NCI-H2029 (cell line): ENCODE data around the gene ARHGAP40.

Experiments
- DNase-seq: peaks from one replicate; lab custom pipeline; 2025; lab: John Stamatoyannopoulos, UW

Gene ARHGAP40

DNA sequence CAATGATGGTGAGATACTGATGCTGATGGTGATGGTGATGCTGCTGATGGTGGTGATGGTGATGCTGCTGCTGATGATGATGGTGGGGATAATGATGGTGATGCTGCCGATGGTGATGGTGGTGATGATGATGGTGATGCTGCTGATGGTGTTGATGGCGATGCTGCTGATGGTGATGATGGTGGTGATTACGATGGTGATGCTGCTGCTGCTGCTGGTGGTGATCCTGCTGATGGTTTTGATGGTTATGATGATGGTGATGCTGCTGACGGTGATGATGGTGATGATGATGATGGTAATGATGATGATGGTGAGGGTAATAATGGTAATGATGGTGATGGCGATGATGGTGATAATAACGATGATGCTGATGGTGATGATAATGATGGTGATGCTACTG, 50.0 kb downstream of the ARHGAP40 start:
- DNase-seq: no peak

DNA sequence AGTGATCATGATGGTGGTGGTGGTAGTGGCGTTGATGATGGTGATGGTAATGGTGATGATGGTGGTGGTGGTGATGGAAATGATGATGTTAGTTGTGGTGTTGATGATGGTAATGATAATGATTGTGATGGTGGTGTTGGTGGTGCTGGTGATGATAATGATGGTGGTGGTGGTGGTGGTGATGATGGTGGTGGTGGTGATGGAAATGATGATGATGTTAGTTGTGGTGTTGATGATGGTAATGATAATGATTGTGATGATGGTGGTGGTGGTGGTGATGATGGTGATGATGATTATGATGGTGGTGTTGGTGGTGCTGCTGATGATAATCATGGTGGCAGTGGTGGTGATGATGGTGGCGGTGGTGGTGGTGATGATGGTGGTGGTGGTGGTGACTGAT, 51.4 kb downstream of the ARHGAP40 start:
- DNase-seq: no peak

DNA sequence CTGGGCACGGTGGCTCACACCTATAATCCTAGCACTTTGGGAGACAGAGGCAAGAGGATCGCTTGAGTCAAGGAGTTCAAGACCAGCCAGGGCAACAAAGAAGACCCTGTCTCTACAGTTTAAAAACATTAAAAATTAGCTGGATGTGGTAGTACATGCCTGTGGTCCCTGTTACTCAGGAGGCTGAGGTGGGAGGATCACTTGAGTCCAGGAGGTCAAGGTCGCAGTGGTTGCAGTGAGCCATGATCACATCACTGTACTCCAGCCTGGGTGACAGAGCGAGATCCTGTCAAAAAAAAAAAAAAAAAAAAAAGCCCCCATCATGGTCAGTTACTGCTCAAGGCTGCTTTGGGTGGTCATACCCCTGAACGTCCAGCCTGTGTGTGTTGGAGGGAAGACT, 55.8 kb downstream of the ARHGAP40 start:
- DNase-seq: no peak

DNA sequence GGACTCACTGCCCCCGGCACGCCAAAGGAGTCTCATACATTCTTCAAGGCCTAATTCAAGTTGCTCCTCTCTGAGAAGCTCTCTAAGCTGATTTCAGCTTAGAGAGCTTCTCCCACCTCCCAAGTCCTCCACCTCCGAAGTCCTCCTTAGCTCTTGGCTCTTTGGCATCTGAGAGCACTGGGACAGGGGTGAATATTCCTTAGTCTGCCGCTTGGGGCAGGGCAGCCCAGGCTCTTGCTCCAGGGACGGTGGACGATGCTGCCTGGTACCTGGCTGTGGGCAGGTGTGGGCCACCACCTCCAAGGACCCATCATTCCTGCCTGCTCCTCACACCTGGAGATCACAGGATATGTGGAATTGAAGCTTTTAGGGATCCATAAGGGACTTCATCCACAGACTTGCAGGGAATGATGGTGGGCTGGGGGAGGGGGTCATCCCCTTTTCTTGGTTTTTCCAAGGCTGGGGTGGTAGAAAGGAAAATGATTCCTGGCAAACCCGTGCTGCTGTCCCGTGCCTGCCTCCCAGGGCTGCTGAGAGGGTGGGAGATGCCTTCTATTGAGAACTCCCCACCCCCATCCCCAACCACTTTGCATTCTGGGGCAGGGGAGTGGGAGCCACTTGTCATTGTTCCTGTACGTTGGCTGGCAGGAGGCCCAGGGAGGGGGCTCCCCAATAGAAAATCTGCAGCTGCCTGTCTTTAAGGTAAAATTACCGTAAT, 57.4 kb downstream of the ARHGAP40 start:
- no peak for DNase-seq

DNA sequence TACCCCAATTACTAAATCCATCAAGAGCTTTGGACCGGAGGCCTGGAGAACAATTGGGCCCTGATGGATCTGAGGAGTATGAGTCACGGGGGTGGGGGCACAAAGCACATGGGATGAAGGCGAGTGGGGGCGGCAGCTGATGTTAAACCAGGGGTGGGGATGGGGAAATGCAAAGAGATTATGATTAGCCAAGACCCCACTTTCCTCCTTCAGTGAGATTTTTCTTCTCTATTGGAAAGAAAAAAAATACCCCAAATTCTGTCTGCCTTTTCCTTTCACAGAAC, 57.9 kb downstream of the ARHGAP40 start:
- DNase-seq: no peak

DNA sequence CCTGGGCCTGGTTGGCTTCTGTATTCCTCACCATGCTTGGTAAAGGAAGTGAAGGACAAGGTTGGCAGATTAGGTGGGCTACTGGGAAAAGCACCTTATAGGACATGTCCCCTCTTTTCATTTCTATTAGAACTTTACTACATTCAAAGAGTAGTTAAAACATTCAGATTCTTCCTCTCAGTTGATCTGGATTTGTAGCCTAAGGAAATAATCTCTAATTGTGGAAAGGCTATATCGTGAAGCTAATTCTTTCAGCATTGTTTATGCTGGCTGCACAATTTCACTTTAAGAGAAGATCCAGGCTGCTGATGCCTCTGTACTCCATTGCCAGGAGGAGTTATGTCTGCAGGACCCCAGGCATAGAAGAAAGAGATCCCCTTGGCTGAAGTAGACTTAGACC, 58.8 kb downstream of the ARHGAP40 start:
- DNase-seq: no peak

DNA sequence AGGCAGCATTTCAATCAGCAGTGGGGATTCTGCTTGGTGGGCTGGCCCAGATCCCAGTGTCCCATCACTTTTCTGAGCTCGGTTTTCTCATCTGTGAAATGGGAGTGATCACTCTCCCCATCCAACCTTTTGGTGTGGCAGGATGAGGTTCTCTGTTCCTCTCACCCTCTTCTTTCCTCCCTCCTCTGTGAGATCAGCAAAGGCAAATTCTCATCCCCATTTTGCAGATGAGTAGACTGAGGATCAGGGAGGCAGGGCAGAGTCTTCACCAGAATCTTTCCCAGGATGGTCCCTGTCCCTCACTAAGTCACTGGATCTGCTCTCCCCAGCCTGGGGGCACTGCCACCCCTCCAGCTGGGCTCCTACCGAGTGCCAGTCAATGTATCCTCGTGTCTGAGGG, 62.1 kb downstream of the ARHGAP40 start:
- DNase-seq: no peak

DNA sequence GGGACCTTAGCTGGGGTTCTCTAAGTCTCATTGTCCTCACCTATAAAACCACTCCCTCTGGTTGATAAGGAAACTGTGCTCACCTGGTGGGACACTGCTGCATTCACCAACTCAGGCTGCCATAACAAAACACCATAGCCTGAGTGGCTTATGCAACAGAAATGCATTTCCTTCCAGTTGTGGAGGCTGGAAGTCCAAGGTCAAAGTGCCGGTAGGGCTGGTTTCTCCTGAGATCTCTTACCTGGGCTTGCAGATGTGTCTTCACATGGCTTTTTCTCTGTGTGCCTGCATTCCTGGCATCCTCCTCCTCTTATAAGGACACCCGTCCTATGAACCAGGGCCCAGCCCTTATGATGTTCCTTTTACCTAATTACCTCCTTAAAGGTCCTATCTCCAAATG, 62.7 kb downstream of the ARHGAP40 start:
- no peak for DNase-seq

DNA sequence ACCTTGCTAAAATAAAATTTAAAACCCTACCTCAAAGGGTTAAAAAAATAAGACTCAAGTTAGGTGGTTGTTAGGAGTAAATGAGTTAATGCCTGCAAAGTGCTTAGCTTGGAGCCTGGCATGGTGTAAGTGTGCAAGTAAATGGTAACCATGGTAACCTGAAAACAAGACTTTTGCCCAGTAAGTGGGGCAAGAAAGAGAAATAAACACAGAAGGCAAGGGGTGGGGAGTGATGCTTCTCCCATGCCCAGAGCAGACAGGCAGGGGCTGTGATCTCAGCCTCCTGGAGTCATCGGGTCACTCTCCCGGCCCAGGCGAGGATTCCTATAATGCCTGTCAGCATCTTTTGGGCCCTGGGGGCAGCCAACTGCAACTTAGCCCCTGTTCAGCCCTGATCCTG, 63.5 kb downstream of the ARHGAP40 start:
- no peak for DNase-seq

DNA sequence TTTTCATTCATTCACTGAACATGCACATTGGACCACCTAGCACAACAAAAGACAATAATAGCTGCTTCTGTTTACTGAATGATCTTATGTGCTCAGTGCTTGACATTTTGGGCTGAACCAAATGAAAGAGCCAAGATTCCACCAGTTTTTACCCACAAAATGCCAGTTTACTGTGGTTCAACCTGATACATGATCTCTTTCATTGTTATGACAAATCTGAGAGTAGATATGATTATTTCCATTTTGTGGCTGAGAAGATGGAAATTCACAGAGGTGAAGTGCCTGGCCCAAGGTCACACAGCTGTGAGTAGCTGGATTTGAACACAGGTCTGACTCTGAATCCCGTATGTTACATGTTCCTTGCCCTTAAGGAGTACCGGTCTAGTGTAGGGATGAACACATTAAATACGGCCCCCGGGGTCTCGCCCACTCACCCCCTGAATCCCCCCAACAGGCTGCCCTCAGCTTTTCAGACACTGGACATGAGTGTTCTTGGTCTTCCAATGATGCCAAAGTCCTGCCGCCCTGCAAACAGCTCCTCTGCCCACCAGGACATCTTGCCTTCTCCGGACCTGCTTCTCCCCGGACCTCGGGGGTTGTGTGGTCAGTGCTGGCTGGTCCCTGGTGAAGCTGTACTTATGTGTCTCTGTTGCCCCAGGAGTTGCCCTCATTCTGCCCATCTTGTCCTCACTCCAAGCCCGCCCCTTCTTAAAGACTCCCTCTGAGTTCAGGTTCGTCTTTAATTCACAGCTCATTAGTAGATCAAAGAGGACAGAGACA, 64.1 kb downstream of the ARHGAP40 start:
- no peak for DNase-seq

DNA sequence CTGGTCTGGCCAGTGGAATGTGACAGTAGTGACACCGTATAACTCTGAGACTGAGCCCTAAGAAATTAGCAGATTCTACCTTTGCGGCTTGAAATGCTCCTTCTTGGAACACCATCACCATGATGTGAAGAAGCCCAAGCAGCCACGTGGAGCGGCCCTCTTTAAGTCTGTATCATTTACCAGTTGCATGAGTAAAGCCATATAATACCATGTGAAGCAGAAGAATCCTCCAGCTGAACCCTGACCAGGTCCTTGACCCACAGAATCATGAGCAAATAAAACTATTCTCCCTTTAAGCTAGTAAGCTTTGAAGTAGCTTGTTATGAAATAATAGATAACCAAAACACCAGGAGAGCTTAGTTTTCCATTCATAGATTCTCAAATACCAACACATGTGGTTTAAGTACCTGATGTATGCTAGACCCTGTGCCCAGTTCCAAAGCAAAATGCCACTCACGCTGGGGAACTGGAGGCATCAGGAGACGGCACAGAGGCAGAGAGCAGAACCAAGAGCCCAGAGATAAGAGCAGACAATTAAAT, 65.9 kb downstream of the ARHGAP40 start:
- no peak for DNase-seq

DNA sequence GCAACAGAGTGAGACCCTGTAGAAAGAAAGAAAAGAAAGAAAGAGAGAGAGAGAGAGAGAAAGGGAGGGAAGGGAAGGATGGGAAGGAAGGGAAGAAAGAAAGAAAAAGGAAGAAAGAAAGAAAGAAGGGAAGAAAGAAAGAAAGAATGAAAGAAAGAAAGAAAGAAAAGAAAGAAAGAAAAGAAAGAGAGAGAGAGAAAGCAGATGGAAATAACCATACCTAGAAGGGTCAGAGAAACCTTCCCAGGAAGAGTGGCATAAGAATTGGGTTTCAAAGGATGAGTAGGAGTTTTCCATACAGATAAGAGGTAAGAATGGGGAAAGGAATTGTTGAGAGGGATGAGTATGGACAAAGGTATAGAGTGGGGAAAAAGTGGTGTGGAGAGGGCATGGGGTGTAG, 68.1 kb downstream of the ARHGAP40 start:
- no peak for DNase-seq

DNA sequence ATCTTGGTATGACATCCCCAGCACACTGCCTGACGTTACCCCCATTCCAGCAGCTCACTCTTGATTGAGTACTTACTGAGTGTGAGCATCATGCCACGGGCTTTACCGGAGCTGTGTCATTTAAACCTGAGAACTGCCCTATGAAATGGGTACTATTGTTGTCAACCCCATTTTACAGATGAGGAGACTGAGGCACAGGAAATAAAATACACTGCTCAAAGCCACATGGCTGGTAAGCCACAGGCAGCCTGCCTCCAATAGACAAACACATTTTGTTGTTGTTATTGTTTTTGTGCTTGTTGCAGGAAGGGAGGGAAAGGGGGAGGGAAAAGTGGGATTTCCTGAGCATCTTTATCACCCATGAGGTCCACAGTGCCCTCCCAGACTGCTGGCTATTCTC, 69.2 kb downstream of the ARHGAP40 start:
- DNase-seq: no peak

DNA sequence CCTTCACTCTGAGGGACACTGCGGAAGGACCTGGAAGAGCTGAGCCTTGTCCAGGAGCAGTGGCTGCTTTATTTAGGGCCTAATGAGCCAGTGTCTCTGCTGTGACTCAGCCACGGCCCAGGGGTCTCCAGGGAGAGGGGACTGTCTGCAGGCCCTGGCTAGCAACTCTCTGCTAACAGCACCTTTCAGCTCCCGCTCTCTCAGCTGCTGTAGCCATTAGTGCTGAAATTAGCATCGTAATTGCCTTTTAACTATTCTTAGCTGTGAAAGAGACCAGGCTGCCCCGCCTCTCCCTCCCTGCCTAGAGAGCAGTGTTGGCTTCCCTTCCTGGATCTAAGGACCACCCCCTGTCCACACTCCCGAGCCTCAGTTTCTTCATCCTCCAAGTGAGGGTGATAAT, 69.6 kb downstream of the ARHGAP40 start:
- DNase-seq: no peak

DNA sequence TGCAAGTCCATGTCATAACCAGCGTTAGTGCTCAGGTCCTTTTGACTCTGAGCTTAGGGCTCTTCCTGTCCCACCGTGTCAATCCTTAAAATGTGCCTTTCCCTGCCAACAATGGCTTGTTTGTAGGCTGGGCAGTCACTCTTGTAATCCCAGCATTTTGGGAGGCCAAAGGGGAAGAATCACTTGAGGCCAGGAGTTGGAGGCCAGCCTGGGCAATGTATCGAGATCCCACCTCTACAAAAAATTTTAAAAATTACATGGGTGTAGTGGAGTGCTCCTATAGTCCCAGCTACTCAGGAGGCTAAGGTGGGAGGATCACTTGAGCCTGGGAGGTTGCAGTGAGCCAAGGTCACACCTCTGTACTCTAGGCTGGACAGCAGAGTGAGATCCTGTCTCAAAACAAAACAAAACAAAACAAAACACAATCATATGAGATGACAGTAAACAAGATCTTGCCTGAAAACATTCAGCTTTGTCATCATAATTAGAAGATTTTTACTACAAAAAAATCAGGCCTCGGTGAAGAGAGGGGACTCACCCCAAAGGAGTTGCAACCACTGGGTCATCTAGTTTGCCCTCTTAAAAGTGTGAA, 70.2 kb downstream of the ARHGAP40 start:
- no peak for DNase-seq

DNA sequence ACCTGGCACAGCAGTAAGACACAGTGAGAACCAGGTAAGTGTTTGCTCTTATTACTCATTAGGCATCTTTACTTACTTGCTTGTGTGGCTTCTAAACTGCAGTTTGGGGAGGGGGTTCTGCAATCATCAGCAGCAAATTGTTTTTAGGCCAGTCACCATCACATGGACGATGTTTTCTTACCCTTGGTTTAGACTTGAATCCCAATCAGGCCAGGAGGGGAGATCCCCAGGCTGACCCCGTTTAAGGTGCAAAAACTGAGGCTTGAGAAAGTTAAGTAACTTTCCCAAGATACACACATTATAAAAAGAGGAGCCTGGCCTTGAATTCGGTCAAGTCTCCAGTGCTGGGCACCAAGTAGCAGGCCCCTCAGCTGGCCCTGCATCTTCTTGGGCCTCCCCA, 70.9 kb downstream of the ARHGAP40 start:
- DNase-seq: no peak

DNA sequence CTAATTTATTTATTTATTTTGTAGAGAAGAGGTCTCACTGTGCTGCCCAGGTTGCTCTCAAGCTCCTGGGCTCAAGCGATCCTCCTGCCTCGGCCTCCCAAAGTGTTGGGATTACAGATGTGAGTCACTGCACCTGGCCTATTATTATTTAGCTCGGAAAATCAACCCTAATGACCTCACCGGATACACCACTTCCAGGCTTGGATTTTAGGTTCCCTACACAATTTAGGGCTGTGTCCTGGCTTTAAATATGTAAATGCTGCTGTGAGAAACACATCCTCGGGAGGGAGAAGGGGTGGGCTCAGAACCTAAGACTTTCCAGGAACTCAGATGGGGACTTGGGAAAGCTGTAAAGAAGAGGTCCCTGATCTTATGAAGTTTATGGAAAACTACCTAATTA, 71.7 kb downstream of the ARHGAP40 start:
- DNase-seq: no peak

DNA sequence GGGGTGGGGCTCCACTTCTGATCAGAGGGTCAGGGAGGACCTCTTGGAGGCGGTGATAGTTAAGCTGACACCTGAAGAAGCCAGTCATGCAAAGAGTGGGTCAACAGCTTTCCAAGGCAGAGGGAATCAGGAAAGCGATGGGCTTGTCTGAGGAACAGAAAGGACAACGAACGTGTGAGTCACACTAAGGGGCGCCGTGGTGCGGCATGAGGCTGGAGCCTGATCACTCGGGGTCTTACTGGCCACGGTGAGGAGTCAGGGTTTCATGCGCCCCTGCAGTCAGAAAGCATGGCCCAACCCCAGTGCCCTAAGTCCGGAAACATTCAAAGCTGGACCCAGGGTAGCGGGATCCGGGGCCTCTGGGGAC, 72.1 kb downstream of the ARHGAP40 start:
- DNase-seq: no peak

DNA sequence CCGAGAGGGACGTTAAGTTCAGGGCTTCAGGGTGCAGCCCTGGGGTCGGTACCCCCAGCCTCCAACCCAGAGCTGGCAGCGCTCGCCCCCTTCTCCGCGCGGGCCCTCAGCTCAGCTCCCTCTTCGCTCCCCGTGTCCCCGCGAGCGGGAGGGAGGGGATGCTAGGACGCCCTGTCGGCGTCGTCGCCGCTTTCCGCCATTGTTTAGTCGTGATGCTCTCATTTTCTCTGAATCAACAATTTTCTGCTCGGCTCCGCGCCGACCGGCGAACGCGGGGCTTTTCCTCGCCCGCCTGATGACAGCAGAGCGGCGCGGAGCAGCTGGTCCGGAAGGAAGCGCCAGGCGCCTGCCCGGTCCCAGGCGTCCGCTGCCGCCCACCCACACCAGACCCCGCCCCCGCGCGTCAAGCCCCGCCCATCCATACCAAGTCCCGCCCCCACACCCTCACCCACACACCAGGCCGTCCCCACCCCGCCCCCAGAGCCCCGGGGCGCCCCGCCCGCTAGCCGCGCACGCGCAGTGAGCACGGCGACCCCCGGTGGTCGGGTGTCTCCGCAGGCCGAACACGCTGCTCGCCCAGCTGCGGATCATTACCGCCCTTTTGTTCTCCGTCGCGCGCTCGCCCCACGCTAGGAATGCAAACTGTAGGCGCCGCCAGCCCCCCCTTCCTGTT, 72.6 kb downstream of the ARHGAP40 start:
- peak; percentile 49 for DNase-seq

DNA sequence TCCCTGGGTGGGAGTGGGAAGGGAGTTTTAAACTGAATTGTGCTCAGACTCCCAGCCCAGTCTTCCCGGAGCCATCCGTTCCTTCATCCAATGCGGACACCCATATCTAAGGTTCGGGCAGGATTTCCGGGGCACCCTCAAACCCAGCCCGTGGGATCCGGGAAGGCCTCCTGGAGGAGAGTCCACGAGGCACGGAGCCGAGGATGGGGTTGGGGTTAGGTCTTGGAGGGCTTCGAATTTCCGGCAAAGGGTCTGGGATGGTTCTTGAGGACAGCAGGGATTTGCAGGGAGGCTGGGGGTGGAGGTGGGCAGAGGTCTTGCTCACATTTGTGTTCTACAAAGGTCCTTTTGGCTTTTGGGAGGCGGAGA, 73.1 kb downstream of the ARHGAP40 start:
- no peak for DNase-seq

DNA sequence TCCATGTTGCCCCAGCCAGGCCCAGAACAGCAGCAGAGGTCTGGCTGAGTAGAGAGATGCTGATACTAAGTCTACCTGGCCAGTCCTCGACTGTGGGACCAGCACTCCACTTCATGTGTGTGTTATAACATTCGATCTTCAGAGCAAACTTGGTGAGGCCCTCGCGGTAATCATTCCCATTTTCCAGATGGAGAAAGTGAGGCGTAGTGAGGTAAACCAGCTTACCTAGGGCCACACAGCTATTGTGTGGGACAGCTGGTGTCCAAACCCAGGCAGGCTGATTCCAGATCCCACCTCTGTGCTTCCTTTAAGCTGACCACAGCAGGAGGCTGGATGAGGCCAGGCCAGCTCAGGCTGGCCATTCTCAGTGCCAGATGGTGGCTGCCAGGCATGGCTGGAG, 75.0 kb downstream of the ARHGAP40 start:
- DNase-seq: no peak

DNA sequence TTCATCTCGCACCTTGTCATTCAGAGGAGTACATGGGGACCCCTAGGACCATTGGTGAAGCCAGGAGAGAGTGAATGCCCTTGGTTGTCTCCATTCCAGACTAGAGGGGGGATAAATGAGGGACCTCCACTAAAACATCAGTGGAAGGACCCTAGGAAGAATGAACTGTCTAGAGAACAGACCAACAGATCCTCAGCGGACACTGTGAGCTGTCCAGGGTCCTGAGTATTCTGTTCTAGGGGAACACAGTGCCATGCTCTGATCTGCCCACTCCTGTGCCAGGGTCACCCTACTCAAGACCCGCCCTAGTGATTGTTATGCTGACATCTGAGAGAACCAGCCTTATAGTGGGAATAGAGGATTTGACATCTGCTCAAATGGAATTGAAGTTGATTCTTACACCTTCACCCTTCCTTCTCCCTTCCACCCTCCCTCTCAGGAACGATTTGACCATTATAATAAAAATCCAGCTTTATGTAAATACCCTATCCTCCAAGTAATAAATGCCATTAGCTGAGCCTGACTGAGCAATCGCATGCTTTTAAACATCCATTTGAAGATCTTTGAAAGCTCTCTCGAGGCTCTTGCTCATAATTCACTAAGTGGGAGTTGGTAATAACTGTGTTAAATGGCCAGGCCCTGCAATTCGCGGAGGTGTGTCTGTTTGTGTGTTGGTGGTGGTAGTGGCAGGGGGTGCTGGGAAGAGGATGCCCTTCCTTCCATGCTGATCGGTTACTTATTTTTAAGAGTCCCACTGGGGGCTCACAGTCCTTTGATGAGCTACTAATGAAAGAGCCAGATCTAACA, 79.1 kb downstream of the ARHGAP40 start:
- DNase-seq: no peak
